Fibroblast of pulmonary artery (primary cell): ENCODE measurements around the gene CCDC183.
"Not testable (repeated sequence)": the region's sequence is repeated elsewhere in the genome, so short reads cannot be mapped to it uniquely, and the experiment has no call there.

Experiments
- DNase-seq: peaks from one replicate; pipeline ENCODE4 v3.0.0-alpha.2; 2010; ENCODE audit warnings: low read depth
- H3K4me3 ChIP-seq: replicated peaks from 2 replicates; pipeline ENCODE4 v1.5.1; 2011; ENCODE audit warnings: low read depth, mild to moderate bottlenecking, control low read depth, low read length, moderate library complexity
- TF ChIP-seq, protein P1 (sequence below): IDR thresholded peaks from 2 replicates; pipeline ENCODE4 v1.5.1; 2011; ENCODE audit warnings: mild to moderate bottlenecking, control low read depth, low read length, inconsistent platforms; ENCODE audit errors: missing control alignments

CCDC183 gene

GRCh38 chr9:136829412-136829811 lies 33.3 kb downstream of the CCDC183 start:
- no peak for DNase-seq
- TF ChIP-seq, protein P1, sequence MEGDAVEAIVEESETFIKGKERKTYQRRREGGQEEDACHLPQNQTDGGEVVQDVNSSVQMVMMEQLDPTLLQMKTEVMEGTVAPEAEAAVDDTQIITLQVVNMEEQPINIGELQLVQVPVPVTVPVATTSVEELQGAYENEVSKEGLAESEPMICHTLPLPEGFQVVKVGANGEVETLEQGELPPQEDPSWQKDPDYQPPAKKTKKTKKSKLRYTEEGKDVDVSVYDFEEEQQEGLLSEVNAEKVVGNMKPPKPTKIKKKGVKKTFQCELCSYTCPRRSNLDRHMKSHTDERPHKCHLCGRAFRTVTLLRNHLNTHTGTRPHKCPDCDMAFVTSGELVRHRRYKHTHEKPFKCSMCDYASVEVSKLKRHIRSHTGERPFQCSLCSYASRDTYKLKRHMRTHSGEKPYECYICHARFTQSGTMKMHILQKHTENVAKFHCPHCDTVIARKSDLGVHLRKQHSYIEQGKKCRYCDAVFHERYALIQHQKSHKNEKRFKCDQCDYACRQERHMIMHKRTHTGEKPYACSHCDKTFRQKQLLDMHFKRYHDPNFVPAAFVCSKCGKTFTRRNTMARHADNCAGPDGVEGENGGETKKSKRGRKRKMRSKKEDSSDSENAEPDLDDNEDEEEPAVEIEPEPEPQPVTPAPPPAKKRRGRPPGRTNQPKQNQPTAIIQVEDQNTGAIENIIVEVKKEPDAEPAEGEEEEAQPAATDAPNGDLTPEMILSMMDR, result no peak
- H3K4me3 ChIP-seq, result no peak overlapping the region

- DNase-seq, result no peak
- no peak overlapping the region for H3K4me3 ChIP-seq
- TF ChIP-seq, protein P1, result no peak
Observed at GRCh38 chr9:136829981-136830885, 34.1 kb downstream of the CCDC183 start.

DNA sequence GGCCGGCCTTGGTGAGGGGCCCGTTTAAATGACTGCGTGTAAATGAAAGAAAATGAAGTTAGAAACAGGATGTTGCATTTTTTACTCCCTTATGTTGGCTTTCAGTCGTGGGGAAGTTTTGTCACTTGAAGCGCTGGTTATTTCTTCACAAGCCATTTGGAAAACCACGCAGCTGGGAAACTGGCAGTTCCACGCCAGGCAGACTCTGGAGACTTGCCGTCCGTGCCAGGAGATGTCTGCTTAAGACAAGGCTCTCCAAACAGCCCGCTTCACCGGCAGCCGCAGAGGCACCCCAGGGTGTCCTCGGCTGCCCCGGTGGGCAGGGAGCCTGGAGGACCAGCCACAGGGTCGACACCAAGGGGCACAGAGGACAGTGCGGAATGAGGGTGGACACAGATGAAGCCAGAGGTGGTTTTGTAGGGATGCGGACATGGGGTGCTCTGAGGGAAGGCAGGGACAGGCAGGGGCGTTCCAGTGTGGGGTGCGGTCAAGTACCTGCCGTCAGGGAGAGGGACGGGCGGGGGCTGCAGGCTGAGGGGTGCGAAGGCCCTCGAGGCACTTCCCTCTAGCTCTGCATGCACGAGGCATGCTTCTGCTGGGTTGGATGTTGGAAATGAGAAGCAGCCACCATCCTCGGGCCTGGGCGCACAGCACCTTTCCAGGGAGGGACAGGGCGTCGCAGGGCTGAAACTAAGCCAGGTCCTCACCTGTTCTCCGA lies 35.0 kb downstream of the CCDC183 start:
- TF ChIP-seq, protein P1, result no peak
- H3K4me3 ChIP-seq, result no peak overlapping the region

GRCh38 chr9:136831720-136832104 lies 35.6 kb downstream of the CCDC183 start:
- no peak for DNase-seq
- no peak overlapping the region for H3K4me3 ChIP-seq
- TF ChIP-seq, protein P1, result no peak

More for the DNA sequence above, 35.0 kb downstream of the CCDC183 start:
- no peak for DNase-seq

DNA sequence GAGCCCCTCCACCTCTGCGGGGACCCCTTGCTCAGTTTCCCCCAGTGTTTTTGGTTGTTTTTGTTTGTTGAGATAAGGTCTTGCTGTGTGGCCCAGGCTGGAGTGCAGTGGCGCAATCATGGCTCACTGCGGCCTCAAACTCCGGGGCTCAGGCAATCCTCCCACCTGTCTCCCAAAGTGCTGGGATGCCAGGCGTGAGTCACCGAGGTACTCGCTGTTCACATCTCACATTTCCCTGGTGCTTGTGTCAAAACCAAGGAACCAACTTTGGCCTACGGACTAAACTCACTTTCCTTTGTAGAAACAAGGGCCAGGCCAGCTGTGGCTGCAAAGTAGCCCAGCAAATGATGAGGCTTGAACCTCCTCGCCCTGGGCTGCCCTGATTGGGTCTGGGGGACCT lies 36.4 kb downstream of the CCDC183 start:
- DNase-seq, result no peak
- TF ChIP-seq, protein P1, result no peak
- no peak overlapping the region for H3K4me3 ChIP-seq

GRCh38 chr9:136833381-136834048 lies 37.4 kb downstream of the CCDC183 start:
- DNase-seq, H3K4me3 ChIP-seq: not testable (repeated sequence)
